NB4 (cell line): ENCODE results near the gene JMJD1C.

Experiments
- CTCF ChIP-seq: IDR thresholded peaks from one replicate; pipeline ENCODE4 v1.5.1; 2012; ENCODE audit warnings: low read depth, low read length
- MAX ChIP-seq: IDR thresholded peaks from 2 replicates; pipeline ENCODE4 v1.6.1; 2011; ENCODE audit warnings: low read depth, low read length
- MYC ChIP-seq: IDR thresholded peaks from 2 replicates; pipeline ENCODE4 v1.6.1; 2011; ENCODE audit warnings: low read depth, low read length
- POLR2A ChIP-seq: IDR thresholded peaks from 2 replicates; pipeline ENCODE4 v1.6.1; 2011; ENCODE audit warnings: mild to moderate bottlenecking; ENCODE audit not compliant: insufficient read length; ENCODE audit errors: extremely low read depth

- TF ChIP-seq POLR2A (no peak), MAX (no peak), CTCF (no peak), MYC (no peak)
Measured at GRCh38 chr10:63384001-63384400, 81.8 kb downstream of the JMJD1C start.
